GM21447 (cell line): ENCODE results near the gene ACVRL1.
"Not testable (repeated sequence)": the region's sequence is repeated elsewhere in the genome, so short reads cannot be mapped to it uniquely, and the experiment has no call there.

Experiments used
- ATAC-seq: cut with Tn5 transposase; IDR thresholded peaks from one replicate; pipeline ENCODE4 v1.9.1; 2021; ENCODE audit not compliant: unreplicated experiment

Gene ACVRL1

GRCh38 chr12:51874000-51874399 is 33.3 kb upstream of the ACVRL1 start:
- ATAC-seq = no peak

- ATAC-seq = no peak
Measured at GRCh38 chr12:51874486-51874885, 32.8 kb upstream of the ACVRL1 start.

- ATAC-seq = no peak
Measured at GRCh38 chr12:51879102-51879501, 28.2 kb upstream of the ACVRL1 start.

- ATAC-seq = no peak
Measured at GRCh38 chr12:51883295-51883694, 24.0 kb upstream of the ACVRL1 start.

- ATAC-seq = no peak
Measured at GRCh38 chr12:51883998-51884675, 23.2 kb upstream of the ACVRL1 start.

- no peak for ATAC-seq
Measured at GRCh38 chr12:51884676-51885229, 22.6 kb upstream of the ACVRL1 start.

GRCh38 chr12:51885294-51886020 is 21.8 kb upstream of the ACVRL1 start:
- not testable (repeated sequence) for ATAC-seq

- no peak for ATAC-seq
Measured at GRCh38 chr12:51886021-51886710, 21.1 kb upstream of the ACVRL1 start.

GRCh38 chr12:51887476-51888315 is 19.6 kb upstream of the ACVRL1 start, which contains the start of gene ANKRD33:
TSS of gene ANKRD33 (plus strand) at chr12:51888103. CDS start at chr12:51888187, 84 bp downstream.
- ATAC-seq = no peak

- ATAC-seq = no peak
Measured at GRCh38 chr12:51888316-51889215, 18.7 kb upstream of the ACVRL1 start.

- ATAC-seq = no peak
Measured at GRCh38 chr12:51889216-51890132, 17.8 kb upstream of the ACVRL1 start.

- no peak for ATAC-seq
Measured at GRCh38 chr12:51890133-51890464, 17.2 kb upstream of the ACVRL1 start.

- ATAC-seq = no peak
Measured at GRCh38 chr12:51890511-51891171, 16.7 kb upstream of the ACVRL1 start.

- ATAC-seq = no peak
Measured at GRCh38 chr12:51891843-51892242, 15.5 kb upstream of the ACVRL1 start.

GRCh38 chr12:51893786-51894185 is 13.5 kb upstream of the ACVRL1 start:
- ATAC-seq = no peak

GRCh38 chr12:51895378-51896135 is 11.7 kb upstream of the ACVRL1 start:
- ATAC-seq = no peak

GRCh38 chr12:51896236-51896635 is 11.1 kb upstream of the ACVRL1 start:
- ATAC-seq = no peak
